Stomach smooth muscle (tissue), 2 donors: ENCODE data around the gene C20orf144.
A peak's percentile ranks its signal among the peaks of the same experiment; 100 is the strongest.

ENCODE experiments used
- H3K27ac ChIP-seq: one replicate; pipeline ENCODE4 v1.7.0; 2013; ENCODE audit warnings: mild to moderate bottlenecking, low read length, inconsistent platforms
- H3K27me3 ChIP-seq, 2 donors: one replicate each; pipeline ENCODE4 v1.7.0; 2013; ENCODE audit warnings: low read length in 2 of 2; ENCODE audit not compliant: insufficient read depth in 2 of 2, control insufficient read depth in 1 of 2
- H3K36me3 ChIP-seq, 2 donors: one replicate each; pipeline ENCODE4 v1.7.0; 2013; ENCODE audit warnings: low read length in 2 of 2; ENCODE audit not compliant: control insufficient read depth in 2 of 2, insufficient read depth in 2 of 2
- H3K4me1 ChIP-seq: one replicate; pipeline ENCODE4 v1.7.0; 2013; ENCODE audit warnings: low read length; ENCODE audit not compliant: control insufficient read depth, insufficient read depth
- H3K4me3 ChIP-seq, 2 donors: one replicate each; pipeline ENCODE4 v1.7.0; 2013; ENCODE audit warnings: low read length in 2 of 2
- H3K9ac ChIP-seq, 2 donors: one replicate each; pipeline ENCODE4 v1.7.0; 2013; ENCODE audit warnings: low read length in 2 of 2, mild to moderate bottlenecking in 1 of 2
- H3K9me3 ChIP-seq, 2 donors: one replicate each; pipeline ENCODE4 v1.7.0; 2013; ENCODE audit warnings: low read length in 2 of 2; ENCODE audit not compliant: control insufficient read depth in 2 of 2
- donor health status: healthy.
- donor health status: Pancreatic carcinoma.

C20orf144 gene

GRCh38 chr20:33679758-33680485 is 17.8 kb downstream of the C20orf144 start:
- no peaks in the 10 kb centered on the region for H3K9me3 ChIP-seq
- no peak overlapping the region for H3K9ac ChIP-seq
- no peak overlapping the region for H3K4me3 ChIP-seq
- no peaks in the 10 kb centered on the region for H3K36me3 ChIP-seq
- H3K27me3 ChIP-seq: no peaks in the 10 kb centered on the region
- peaks cover 28% of the 10 kb centered on the region for H3K4me1 ChIP-seq
- no peak overlapping the region for H3K27ac ChIP-seq

GRCh38 chr20:33680686-33681085 is 18.6 kb downstream of the C20orf144 start:
- Histone ChIP-seq H3K9ac (no peak overlapping the region), H3K36me3 (no peaks in the 10 kb centered on the region), H3K9me3 (no peaks in the 10 kb centered on the region), H3K27ac (no peak overlapping the region), H3K4me1 (peaks cover 28% of the 10 kb centered on the region), H3K27me3 (no peaks in the 10 kb centered on the region), H3K4me3 (no peak overlapping the region)

DNA sequence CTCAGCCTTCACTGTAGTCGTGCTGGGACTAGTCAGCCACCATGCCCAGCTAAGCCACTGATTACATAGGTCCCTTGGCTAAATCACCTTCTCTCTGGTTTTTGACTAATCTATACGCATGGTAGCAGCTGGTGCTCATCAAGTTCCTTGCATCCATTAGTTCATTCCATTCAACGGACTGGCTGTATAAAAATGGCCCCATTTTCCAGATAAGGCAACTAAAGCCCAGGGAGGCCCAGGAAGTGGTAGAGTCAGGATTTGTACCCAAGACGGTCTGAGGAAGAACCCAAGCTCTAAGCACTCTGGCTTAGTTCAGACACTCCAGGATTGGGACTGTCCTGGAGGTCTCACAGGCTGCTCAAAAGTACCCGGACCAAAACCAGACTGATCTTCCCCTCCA is 19.2 kb downstream of the C20orf144 start:
- Histone ChIP-seq H3K9me3 (no peaks in the 10 kb centered on the region), H3K27me3 (no peaks in the 10 kb centered on the region), H3K4me1 (peaks cover 24% of the 10 kb centered on the region), H3K27ac (no peak overlapping the region), H3K9ac (no peak overlapping the region), H3K4me3 (no peak overlapping the region), H3K36me3 (no peaks in the 10 kb centered on the region)

DNA sequence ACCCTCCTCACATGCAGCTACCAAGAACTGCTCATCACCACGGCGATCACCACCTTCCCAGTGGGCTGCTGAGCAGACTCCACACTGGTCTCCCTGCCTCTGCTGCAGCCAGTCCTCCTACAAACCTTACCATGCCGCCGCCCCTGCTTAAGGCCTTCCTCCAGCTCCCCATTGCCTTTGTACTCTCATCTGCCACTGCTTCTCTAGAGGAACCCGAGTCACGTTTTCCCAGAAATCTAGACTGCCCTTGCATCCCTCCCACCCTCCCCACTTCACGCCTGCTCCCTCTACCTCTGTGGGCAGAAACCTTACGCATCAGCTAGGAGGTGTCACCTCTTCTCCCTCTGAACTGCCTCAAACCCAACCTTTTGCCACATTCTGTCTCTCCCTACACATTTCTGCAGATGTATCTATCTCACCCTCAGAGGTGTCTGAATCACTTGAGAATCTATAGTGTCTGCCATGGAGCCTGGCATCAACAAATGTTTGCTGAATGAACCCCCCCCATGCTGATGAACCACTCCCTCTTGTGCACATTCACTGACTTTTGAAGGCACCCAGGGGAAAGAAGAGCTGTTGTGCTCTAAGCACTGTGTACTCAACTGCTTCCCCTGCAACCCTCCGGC is 19.7 kb downstream of the C20orf144 start:
- Histone ChIP-seq H3K27ac (no peak overlapping the region), H3K9me3 (no peaks in the 10 kb centered on the region), H3K4me1 (peaks cover 21% of the 10 kb centered on the region), H3K27me3 (no peaks in the 10 kb centered on the region), H3K4me3 (no peak overlapping the region), H3K36me3 (no peaks in the 10 kb centered on the region), H3K9ac (no peak overlapping the region)

- Histone ChIP-seq H3K27ac (no peak overlapping the region), H3K27me3 (no peaks in the 10 kb centered on the region), H3K36me3 (no peaks in the 10 kb centered on the region), H3K9me3 (no peaks in the 10 kb centered on the region), H3K4me3 (no peak overlapping the region), H3K9ac (peak overlapping the region in 1 of 2 donors; percentile 5), H3K4me1 (peaks cover 19% of the 10 kb centered on the region)
These were observed 22.6 kb downstream of the C20orf144 start for GRCh38 chr20:33684533-33685327.

GRCh38 chr20:33685328-33686099 is 23.4 kb downstream of the C20orf144 start:
- Histone ChIP-seq H3K4me3 (peak overlapping the region; percentile 7 to 58), H3K9me3 (no peaks in the 10 kb centered on the region), H3K36me3 (no peaks in the 10 kb centered on the region), H3K27me3 (no peaks in the 10 kb centered on the region), H3K27ac (no peak overlapping the region), H3K9ac (peak overlapping the region; percentile 5 to 21), H3K4me1 (peaks cover 16% of the 10 kb centered on the region)

DNA sequence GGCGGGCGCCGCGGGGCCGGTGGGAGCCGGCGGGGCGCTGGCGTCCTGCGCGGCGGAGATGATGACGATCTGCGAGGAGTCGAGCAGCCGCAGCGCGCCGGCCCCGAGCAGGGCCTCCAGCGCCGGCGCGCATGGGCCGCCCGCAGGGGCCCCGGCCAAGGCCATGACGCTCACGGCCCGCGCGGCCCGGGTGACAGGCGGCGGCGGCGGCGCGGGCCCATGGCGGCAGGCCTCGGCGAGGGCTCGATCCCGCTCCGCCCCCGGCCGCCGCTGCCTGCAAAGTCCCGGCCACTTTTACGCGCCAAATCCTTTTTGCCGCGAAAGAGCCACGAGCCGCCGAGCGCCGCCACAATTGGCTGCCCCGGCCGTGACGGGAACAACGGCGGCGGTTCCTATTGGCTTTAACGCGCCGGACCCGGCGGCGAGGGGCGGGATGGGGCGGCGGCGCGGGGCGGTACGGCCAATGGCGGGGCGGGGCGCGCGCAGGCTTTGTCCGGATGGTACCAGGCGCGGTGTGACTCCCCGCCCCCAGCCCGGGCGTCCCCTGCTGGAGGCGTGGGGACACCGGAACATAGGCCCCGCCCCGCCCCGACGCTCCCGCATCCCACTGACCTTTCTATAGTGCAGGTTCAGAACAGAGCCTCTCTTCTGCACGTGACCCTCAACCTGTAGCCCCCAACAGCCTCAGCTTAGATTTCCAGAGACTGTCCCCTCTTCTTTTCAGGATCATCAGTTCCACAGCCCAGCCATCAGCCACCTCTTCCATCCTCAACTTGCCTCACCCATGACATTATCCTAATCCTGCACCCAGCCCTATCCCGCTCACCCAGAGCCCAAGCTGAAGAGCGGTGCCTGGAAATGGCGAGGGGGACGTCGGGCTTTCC is 24.2 kb downstream of the C20orf144 start, which contains the start of gene E2F1:
Gene E2F1, minus strand, starts transcription at position 286 of the 884 bp plus-strand sequence. Its CDS starts 121 bp downstream, at position 165.
- peak within 1 kb of the TSS; percentile 67 to 74 for H3K4me3 ChIP-seq

GRCh38 chr20:33686984-33687366 is 24.8 kb downstream of the C20orf144 start:
- peaks cover 16% of the 10 kb centered on the region for H3K4me1 ChIP-seq
- H3K9me3 ChIP-seq: no peaks in the 10 kb centered on the region
- no peaks in the 10 kb centered on the region for H3K36me3 ChIP-seq
- no peaks in the 10 kb centered on the region for H3K27me3 ChIP-seq
- H3K4me3 ChIP-seq: peak overlapping the region; percentile 67 to 74
- peak overlapping the region; percentile 41 to 55 for H3K9ac ChIP-seq
- no peak overlapping the region for H3K27ac ChIP-seq

More for the DNA sequence above, 24.2 kb downstream of the C20orf144 start, which contains the start of gene E2F1:
- Histone ChIP-seq H3K36me3 (no peaks in the 10 kb centered on the region), H3K4me1 (peaks cover 16% of the 10 kb centered on the region), H3K27me3 (no peaks in the 10 kb centered on the region), H3K9me3 (no peaks in the 10 kb centered on the region), H3K9ac (peak within 1 kb of the TSS; percentile 41 to 55), H3K27ac (no peak within 1 kb of the TSS)

GRCh38 chr20:33687370-33687915 is 25.3 kb downstream of the C20orf144 start:
- H3K4me1 ChIP-seq: peaks cover 16% of the 10 kb centered on the region
- H3K9ac ChIP-seq: no peak overlapping the region
- H3K27ac ChIP-seq: no peak overlapping the region

More at GRCh38 chr20:33687370-33687915, 25.3 kb downstream of the C20orf144 start:
- Histone ChIP-seq H3K27me3 (no peaks in the 10 kb centered on the region), H3K36me3 (no peaks in the 10 kb centered on the region), H3K4me3 (no peak overlapping the region), H3K9me3 (no peaks in the 10 kb centered on the region)
